ENCODE measurements around the gene FTL.

The FTL gene

DNA sequence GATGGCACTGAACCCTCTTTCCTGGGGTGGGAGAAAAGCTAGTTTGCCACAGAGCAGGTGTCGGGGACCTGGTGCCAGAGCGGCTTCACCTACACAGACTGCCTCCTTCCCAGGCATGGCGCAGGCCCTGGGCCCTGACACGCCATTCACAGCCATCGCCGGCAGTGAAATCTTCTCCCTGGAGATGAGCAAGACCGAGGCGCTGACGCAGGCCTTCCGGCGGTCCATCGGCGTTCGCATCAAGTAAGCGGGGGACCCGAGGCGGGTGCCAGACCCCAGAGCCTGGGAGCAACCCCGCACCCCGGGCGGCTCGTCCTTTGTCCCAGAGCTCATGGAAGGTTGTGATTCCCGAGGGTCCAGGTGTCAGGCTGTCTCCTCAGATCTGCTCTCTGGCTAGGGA lies 41.8 kb downstream of the FTL start:
- no peaks in the 10 kb centered on the region for H3K27me3 Mint-ChIP-seq (ENCODE audit: low read depth)
- peaks cover 17% of the 10 kb centered on the region for H3K36me3 Mint-ChIP-seq (ENCODE audit: low read depth)
- H3K4me1 Mint-ChIP-seq (ENCODE audit: low read depth), result no peaks in the 10 kb centered on the region
- no peak overlapping the region for H3K27ac Mint-ChIP-seq
- no peak overlapping the region for H3K4me3 Mint-ChIP-seq
- H3K9me3 Mint-ChIP-seq, result no peaks in the 10 kb centered on the region

DNA sequence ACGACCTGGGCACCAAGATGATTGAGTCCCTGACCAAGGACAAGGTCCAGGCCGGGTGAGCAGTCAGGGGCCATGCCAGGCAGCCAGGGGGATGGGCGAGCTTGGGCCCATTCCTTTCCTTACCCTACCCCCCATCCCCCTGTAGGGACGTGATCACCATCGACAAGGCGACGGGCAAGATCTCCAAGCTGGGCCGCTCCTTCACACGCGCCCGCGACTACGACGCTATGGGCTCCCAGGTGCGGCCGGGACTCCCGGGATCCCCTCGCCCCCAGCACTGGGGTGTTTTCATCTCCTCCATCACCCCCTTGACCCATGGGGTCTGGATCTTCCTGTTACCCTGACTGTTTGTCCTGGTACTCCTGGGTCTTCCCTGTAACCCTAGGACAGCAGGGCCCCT lies 44.7 kb downstream of the FTL start:
- Mint-ChIP-seq H3K9me3 (no peaks in the 10 kb centered on the region), H3K4me3 (no peak overlapping the region), H3K27ac (no peak overlapping the region), H3K27me3 (ENCODE audit: low read depth) (no peaks in the 10 kb centered on the region), H3K4me1 (ENCODE audit: low read depth) (no peaks in the 10 kb centered on the region), H3K36me3 (ENCODE audit: low read depth) (peaks cover 15% of the 10 kb centered on the region)

DNA sequence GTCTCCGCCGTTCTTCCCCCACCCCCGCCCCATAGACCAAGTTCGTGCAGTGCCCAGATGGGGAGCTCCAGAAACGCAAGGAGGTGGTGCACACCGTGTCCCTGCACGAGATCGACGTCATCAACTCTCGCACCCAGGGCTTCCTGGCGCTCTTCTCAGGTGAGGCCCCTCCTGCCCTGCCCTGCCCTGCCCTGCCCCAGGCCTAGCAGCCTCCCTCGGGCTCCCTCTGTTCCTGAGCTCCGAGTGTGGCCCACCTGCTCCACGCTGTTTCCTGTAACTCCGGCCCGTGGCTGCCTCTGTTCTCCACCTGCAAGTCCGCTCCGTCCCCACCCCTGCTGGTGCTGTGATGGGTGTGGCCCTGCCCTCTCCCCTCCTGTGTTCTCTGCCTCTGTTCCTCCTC lies 45.3 kb downstream of the FTL start:
- Mint-ChIP-seq H3K27me3 (ENCODE audit: low read depth) (no peaks in the 10 kb centered on the region), H3K4me1 (ENCODE audit: low read depth) (no peaks in the 10 kb centered on the region), H3K4me3 (no peak overlapping the region), H3K9me3 (no peaks in the 10 kb centered on the region), H3K27ac (no peak overlapping the region), H3K36me3 (ENCODE audit: low read depth) (peaks cover 13% of the 10 kb centered on the region)

DNA sequence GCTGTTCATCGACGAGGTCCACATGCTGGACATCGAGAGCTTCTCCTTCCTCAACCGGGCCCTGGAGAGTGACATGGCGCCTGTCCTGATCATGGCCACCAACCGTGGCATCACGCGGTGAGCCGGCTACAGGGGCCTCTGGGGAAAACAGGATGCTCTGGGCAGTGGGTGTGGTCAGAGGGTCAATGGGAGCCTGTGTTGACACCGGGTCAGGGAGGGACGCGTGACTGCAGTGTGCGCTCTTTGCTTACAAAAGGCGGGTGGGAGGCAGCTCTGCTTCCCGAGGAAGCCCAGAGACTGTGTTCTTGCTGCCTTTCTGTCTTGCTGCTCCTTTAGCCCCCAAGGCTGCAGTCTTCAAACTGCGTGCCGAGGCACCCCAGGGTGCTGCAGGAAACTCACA lies 46.1 kb downstream of the FTL start:
- no peaks in the 10 kb centered on the region for H3K9me3 Mint-ChIP-seq
- no peaks in the 10 kb centered on the region for H3K4me1 Mint-ChIP-seq (ENCODE audit: low read depth)
- H3K4me3 Mint-ChIP-seq, result no peak overlapping the region
- H3K27me3 Mint-ChIP-seq (ENCODE audit: low read depth), result no peaks in the 10 kb centered on the region
- no peak overlapping the region for H3K27ac Mint-ChIP-seq
- H3K36me3 Mint-ChIP-seq (ENCODE audit: low read depth), result peaks cover 17% of the 10 kb centered on the region

DNA sequence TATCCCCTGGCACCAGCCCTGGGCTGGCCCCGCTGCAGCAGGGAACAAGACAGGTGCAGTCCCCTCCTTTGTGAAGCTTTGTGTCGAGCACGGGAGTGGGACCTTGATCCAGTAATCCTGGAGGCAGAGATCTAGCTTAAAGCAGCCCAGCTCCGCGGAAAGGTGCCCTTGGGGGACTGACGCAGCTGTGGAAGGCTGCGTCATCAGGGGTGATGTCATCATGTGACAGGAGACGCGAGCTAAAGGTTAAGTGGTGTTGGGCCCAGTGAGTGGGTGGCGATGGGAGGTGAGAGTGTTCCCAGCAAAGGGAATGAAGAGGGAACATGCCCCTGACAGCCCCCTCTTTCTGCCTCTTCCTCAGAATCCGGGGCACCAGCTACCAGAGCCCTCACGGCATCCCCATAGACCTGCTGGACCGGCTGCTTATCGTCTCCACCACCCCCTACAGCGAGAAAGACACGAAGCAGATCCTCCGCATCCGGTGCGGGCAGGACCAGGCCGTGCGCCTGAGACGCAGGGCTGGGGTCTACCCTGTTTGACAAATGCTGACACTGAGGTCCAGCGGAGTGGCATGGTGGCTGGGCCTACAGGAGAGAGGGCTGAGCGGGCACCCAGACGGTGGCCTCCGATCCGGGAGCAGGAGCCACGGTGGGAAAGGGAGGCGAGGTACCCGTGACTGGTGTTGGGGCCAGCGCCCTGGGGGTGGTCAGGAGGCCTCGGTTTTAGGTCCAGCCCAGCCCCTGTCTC lies 49.2 kb downstream of the FTL start:
- peaks cover 10% of the 10 kb centered on the region for H3K27me3 Mint-ChIP-seq (ENCODE audit: low read depth)
- no peaks in the 10 kb centered on the region for H3K9me3 Mint-ChIP-seq
- H3K27ac Mint-ChIP-seq, result no peak overlapping the region
- H3K4me3 Mint-ChIP-seq, result no peak overlapping the region
- H3K4me1 Mint-ChIP-seq (ENCODE audit: low read depth), result peaks cover 7% of the 10 kb centered on the region
- H3K36me3 Mint-ChIP-seq (ENCODE audit: low read depth), result peaks cover 20% of the 10 kb centered on the region

DNA sequence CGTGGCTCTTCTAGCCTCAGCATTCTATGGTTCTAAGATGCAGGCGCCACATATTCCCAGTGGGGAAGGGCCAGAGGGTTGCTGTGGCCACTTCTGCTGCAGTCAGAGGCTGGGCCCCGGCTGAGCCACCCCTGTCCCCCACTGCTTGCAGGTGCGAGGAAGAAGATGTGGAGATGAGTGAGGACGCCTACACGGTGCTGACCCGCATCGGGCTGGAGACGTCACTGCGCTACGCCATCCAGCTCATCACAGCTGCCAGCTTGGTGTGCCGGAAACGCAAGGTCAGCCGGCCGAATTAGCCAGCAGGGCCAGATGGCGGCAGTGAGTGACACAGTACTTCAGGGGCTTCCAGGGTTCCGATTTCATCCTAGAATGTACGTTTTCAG lies 49.8 kb downstream of the FTL start:
- Mint-ChIP-seq H3K4me1 (ENCODE audit: low read depth) (peaks cover 8% of the 10 kb centered on the region), H3K27me3 (ENCODE audit: low read depth) (peaks cover 14% of the 10 kb centered on the region), H3K4me3 (no peak overlapping the region), H3K9me3 (no peaks in the 10 kb centered on the region), H3K36me3 (ENCODE audit: low read depth) (peaks cover 20% of the 10 kb centered on the region), H3K27ac (no peak overlapping the region)

DNA sequence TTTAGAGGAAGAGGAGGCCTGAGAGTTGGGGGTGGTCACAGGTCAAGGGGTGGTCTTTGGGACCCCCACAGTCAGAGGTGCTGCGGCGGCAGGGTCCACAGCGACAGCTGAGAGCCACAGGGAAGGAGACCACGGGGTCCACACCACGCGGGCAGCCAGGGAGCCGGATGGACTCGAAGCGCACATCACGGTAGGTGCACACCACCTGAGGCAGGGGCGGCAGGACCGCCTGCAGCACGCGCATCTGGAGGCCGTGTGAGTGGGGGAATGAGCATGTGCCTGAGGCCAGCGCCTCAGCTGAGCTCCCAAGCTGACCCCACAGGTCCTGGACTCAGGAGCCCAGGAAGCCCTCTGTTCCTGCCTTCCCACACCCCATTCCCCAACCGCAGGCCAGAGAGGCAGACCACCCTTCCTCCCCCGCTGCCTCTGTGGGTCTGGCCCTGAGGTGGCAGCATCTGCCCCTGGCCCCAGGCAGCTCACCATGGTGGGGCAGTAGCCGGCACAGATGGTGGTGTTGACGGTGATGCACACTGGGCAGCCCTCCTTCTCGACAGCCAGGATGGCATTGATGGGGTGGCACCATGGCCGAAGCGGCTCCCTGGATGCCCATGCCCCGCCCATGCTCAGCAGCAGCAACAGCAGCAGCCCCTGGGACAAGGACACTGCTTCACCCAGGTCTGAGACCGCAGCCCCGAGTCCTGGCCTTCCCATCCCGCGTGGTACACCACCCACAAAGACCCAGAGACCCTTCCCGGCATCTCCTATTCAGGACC lies 51.1 kb downstream of the FTL start:
- H3K9me3 Mint-ChIP-seq, result no peaks in the 10 kb centered on the region
- peaks cover 18% of the 10 kb centered on the region for H3K36me3 Mint-ChIP-seq (ENCODE audit: low read depth)
- H3K4me3 Mint-ChIP-seq, result no peak overlapping the region
- H3K27me3 Mint-ChIP-seq (ENCODE audit: low read depth), result peaks cover 27% of the 10 kb centered on the region
- H3K4me1 Mint-ChIP-seq (ENCODE audit: low read depth), result peaks cover 12% of the 10 kb centered on the region
- no peak overlapping the region for H3K27ac Mint-ChIP-seq

All from T-helper 1 cell treated with Interleukin-12 subunit alpha and Interleukin-12 subunit beta and Interleukin-4 antibody, amounts not matched to agents 30 μg/mL and 1 μg/mL, for 36 hours (primary cell).